ENCODE data around the gene PNPLA3. TPM values are rescaled to one million over a fixed set of nuclear protein-coding genes. Genes with fewer than 3 reads are reported as not detected.
A peak's percentile ranks its signal among the peaks of the same experiment; 100 is the strongest.

The PNPLA3 gene
- total RNA-seq, 1 donor from 2014 or later, result 1.2 TPM

- Mint-ChIP-seq H3K4me1 (ENCODE audit: unreplicated experiment) (peaks cover 16% of the 10 kb centered on the region), H3K27me3 (ENCODE audit: unreplicated experiment) (peaks cover 10% of the 10 kb centered on the region), H3K9me3 (ENCODE audit: unreplicated experiment) (no peaks in the 10 kb centered on the region), H3K4me3 (ENCODE audit: unreplicated experiment) (no peak overlapping the region), H3K27ac (ENCODE audit: unreplicated experiment) (no peak overlapping the region), H3K36me3 (ENCODE audit: unreplicated experiment) (no peaks in the 10 kb centered on the region)
- TF ChIP-seq CTCF (IDR thresholded peaks at IDR 0.05), result no peak
- DNase-seq (ENCODE audit: extremely low spot score, unreplicated experiment), result no peak
Observed at GRCh38 chr22:43917521-43917920, 6.1 kb upstream of the PNPLA3 start.

- Mint-ChIP-seq H3K9me3 (ENCODE audit: unreplicated experiment) (no peaks in the 10 kb centered on the region), H3K36me3 (ENCODE audit: unreplicated experiment) (no peaks in the 10 kb centered on the region), H3K4me1 (ENCODE audit: unreplicated experiment) (peaks cover 21% of the 10 kb centered on the region), H3K27me3 (ENCODE audit: unreplicated experiment) (peaks cover 3% of the 10 kb centered on the region), H3K27ac (ENCODE audit: unreplicated experiment) (no peak overlapping the region), H3K4me3 (ENCODE audit: unreplicated experiment) (no peak overlapping the region)
- no peak for DNase-seq (ENCODE audit: extremely low spot score, unreplicated experiment)
- TF ChIP-seq CTCF (IDR thresholded peaks at IDR 0.05), result no peak
Observed at GRCh38 chr22:43919106-43919973, 4.3 kb upstream of the PNPLA3 start.

GRCh38 chr22:43921370-43921769 lies 2.2 kb upstream of the PNPLA3 start:
- Mint-ChIP-seq H3K27ac (ENCODE audit: unreplicated experiment) (no peak overlapping the region), H3K9me3 (ENCODE audit: unreplicated experiment) (no peaks in the 10 kb centered on the region), H3K4me1 (ENCODE audit: unreplicated experiment) (peaks cover 23% of the 10 kb centered on the region), H3K27me3 (ENCODE audit: unreplicated experiment) (no peaks in the 10 kb centered on the region), H3K4me3 (ENCODE audit: unreplicated experiment) (no peak overlapping the region), H3K36me3 (ENCODE audit: unreplicated experiment) (no peaks in the 10 kb centered on the region)
- no peak for DNase-seq (ENCODE audit: extremely low spot score, unreplicated experiment)
- TF ChIP-seq CTCF (IDR thresholded peaks at IDR 0.05), result no peak

GRCh38 chr22:43922123-43922522 lies 1.5 kb upstream of the PNPLA3 start:
- Mint-ChIP-seq H3K9me3 (ENCODE audit: unreplicated experiment) (no peaks in the 10 kb centered on the region), H3K4me3 (ENCODE audit: unreplicated experiment) (no peak overlapping the region), H3K4me1 (ENCODE audit: unreplicated experiment) (peaks cover 23% of the 10 kb centered on the region), H3K36me3 (ENCODE audit: unreplicated experiment) (no peaks in the 10 kb centered on the region), H3K27me3 (ENCODE audit: unreplicated experiment) (no peaks in the 10 kb centered on the region), H3K27ac (ENCODE audit: unreplicated experiment) (no peak overlapping the region)
- no peak for TF ChIP-seq CTCF (IDR thresholded peaks at IDR 0.05)
- DNase-seq (ENCODE audit: extremely low spot score, unreplicated experiment), result no peak

GRCh38 chr22:43923191-43923590 lies 414 bp upstream of the PNPLA3 start:
- no peaks in the 10 kb centered on the region for H3K9me3 Mint-ChIP-seq (ENCODE audit: unreplicated experiment)
- no peaks in the 10 kb centered on the region for H3K36me3 Mint-ChIP-seq (ENCODE audit: unreplicated experiment)
- no peaks in the 10 kb centered on the region for H3K27me3 Mint-ChIP-seq (ENCODE audit: unreplicated experiment)
- peak overlapping the region; percentile 78 for H3K4me3 Mint-ChIP-seq (ENCODE audit: unreplicated experiment)
- no peak for DNase-seq (ENCODE audit: extremely low spot score, unreplicated experiment)
- no peak for TF ChIP-seq CTCF (IDR thresholded peaks at IDR 0.05)
- H3K27ac Mint-ChIP-seq (ENCODE audit: unreplicated experiment), result peak overlapping the region; percentile 74
- peaks cover 23% of the 10 kb centered on the region for H3K4me1 Mint-ChIP-seq (ENCODE audit: unreplicated experiment)

Data from osteocyte (in vitro differentiated cells).